Body of pancreas (tissue), 4 donors: ENCODE results near the gene TCHHL1.

Experiments used
- POLR2A ChIP-seq, 3 donors: fragments of 450-650 bp; IDR thresholded peaks; one replicate each; pipeline ENCODE4 v1.6.1; 2016; ENCODE audit warnings: antibody characterized with exemption in 3 of 3, mild to moderate bottlenecking in 2 of 3
- TF ChIP-seq, protein P1 (sequence below), 7 experiments: fragments of 450-650 bp in 4 of 7; fragments of 200-600 bp in 3 of 7; sonication (generic) in 3 of 7; IDR thresholded peaks; one replicate each; pipeline ENCODE4 v1.5.1; 2016 to 2019; ENCODE audit warnings: antibody characterized with exemption in 7 of 7

DNA sequence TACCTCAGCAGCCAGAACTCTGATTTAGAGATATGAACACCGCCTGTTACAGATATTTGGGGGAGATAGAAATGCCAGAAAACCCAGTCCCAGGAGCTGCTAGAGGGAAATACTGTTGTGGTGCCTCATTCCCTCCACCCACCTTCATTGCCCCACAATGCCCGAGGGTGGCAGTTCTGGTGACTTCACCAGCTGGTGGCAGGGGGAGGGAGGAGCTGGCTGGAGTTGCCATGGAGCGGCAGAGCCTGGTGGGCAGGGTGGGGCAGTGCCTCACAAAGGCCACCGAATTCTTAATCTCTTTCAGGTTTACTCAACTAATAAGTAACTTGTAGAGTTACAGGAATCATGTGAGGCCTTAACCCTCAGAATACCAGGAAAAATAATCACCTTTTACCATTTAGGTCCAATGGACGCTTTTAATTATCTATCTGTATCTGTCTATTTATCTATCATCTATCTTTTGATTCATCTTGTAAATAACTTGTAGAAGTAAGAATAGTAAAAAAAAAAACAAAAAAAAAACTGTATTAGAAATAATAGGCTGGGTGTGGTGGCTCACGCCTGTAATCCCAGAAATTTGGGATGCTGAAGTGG, 40.4 kb downstream of the TCHHL1 start:
- peak in 2 of 3 donors; percentile 12 to 41 for TF ChIP-seq POLR2A (IDR thresholded peaks at IDR 0.05)
- TF ChIP-seq, protein P1, sequence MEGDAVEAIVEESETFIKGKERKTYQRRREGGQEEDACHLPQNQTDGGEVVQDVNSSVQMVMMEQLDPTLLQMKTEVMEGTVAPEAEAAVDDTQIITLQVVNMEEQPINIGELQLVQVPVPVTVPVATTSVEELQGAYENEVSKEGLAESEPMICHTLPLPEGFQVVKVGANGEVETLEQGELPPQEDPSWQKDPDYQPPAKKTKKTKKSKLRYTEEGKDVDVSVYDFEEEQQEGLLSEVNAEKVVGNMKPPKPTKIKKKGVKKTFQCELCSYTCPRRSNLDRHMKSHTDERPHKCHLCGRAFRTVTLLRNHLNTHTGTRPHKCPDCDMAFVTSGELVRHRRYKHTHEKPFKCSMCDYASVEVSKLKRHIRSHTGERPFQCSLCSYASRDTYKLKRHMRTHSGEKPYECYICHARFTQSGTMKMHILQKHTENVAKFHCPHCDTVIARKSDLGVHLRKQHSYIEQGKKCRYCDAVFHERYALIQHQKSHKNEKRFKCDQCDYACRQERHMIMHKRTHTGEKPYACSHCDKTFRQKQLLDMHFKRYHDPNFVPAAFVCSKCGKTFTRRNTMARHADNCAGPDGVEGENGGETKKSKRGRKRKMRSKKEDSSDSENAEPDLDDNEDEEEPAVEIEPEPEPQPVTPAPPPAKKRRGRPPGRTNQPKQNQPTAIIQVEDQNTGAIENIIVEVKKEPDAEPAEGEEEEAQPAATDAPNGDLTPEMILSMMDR (IDR thresholded peaks at IDR 0.05): peak in 4 of 7 experiments; percentile 26 to 31 (median 27)
